Vagina (tissue), 2 donors: Measurements from ENCODE around the gene EPSTI1. TPM values are rescaled to one million over a fixed set of nuclear protein-coding genes. Genes with fewer than 3 reads are reported as not detected.

Experiments used
- DNase-seq, 2 donors: peaks; one replicate each; pipeline ENCODE4 v3.0.0-alpha.2; 2017; ENCODE audit errors: extremely low spot score in 2 of 2
- H3K27ac ChIP-seq: fragments of 200-600 bp; sonication (generic); one replicate; pipeline ENCODE4 v1.5.1; 2019
- H3K27me3 ChIP-seq: fragments of 200-600 bp; sonication (generic); one replicate; pipeline ENCODE4 v1.5.1; 2019
- H3K36me3 ChIP-seq, 2 donors: fragments of 200-600 bp; sonication (generic); one replicate each; pipeline ENCODE4 v1.5.1; 2017 to 2019
- H3K4me1 ChIP-seq: fragments of 200-600 bp; sonication (generic); one replicate; pipeline ENCODE4 v1.5.1; 2019
- H3K4me3 ChIP-seq, 2 donors: fragments of 200-600 bp; sonication (generic); 1 replicate in 1 of 2; 2 replicates in 1 of 2; pipeline ENCODE4 v1.5.1; 2016 to 2019
- H3K9me3 ChIP-seq: fragments of 200-600 bp; sonication (generic); one replicate; pipeline ENCODE4 v1.5.1; 2019
- CTCF ChIP-seq, 3 experiments: fragments of 450-650 bp in 2 of 3; fragments of 200-600 bp in 1 of 3; sonication (generic) in 1 of 3; IDR thresholded peaks; one replicate each; pipeline ENCODE4 v1.5.1; 2017 to 2019; ENCODE audit warnings: antibody characterized with exemption in 3 of 3, mild to moderate bottlenecking in 2 of 3, moderate library complexity in 2 of 3
- POLR2A ChIP-seq, 2 donors: fragments of 450-650 bp; IDR thresholded peaks; one replicate each; pipeline ENCODE4 v1.6.1; 2017; ENCODE audit warnings: antibody characterized with exemption in 2 of 2, mild to moderate bottlenecking in 2 of 2, moderate library complexity in 2 of 2
- POLR2AphosphoS5 ChIP-seq, 2 donors: sonication (generic); formaldehyde crosslinking; IDR thresholded peaks; one replicate each; pipeline ENCODE4 v1.9.0; 2017; ENCODE audit warnings: antibody characterized with exemption in 2 of 2, mild to moderate bottlenecking in 2 of 2, low read depth in 1 of 2; ENCODE audit not compliant: insufficient read depth in 1 of 2
- intact Hi-C: fragments of 100-400 bp; cut with DNase I; formaldehyde crosslinking; loops from one replicate; pipeline ENCODE4 v1.15.1; 2023
- total RNA-seq: library from RNA; depleted of rRNA; stranded (reverse); fragments of >200 nt; gene quantifications from one replicate; pipeline ENCODE4 v1.2.3, GENCODE V29; 2016

The EPSTI1 gene
- total RNA-seq, 1 donor from 2014 or later: 4.9 TPM

- intact Hi-C loops: no loop called here
- Histone ChIP-seq H3K27me3 (no peaks in the 10 kb centered on the region), H3K4me3 (no peak overlapping the region), H3K27ac (no peak overlapping the region), H3K4me1 (no peaks in the 10 kb centered on the region), H3K36me3 (no peaks in the 10 kb centered on the region), H3K9me3 (no peaks in the 10 kb centered on the region)
- TF ChIP-seq POLR2AphosphoS5 (IDR thresholded peaks at IDR 0.05; ENCODE audit: insufficient read depth in 1 of 2, low read depth in 1 of 2): no peak
- TF ChIP-seq POLR2A (IDR thresholded peaks at IDR 0.05): no peak
- no peak for TF ChIP-seq CTCF (IDR thresholded peaks at IDR 0.05)
- no peak for DNase-seq
Observed at GRCh38 chr13:42907745-42908144, 84.3 kb downstream of the EPSTI1 start.

GRCh38 chr13:42906257-42906656 is 85.8 kb downstream of the EPSTI1 start:
- H3K4me3 ChIP-seq: no peak overlapping the region
- no peak overlapping the region for H3K27ac ChIP-seq
- no peaks in the 10 kb centered on the region for H3K27me3 ChIP-seq
- no peaks in the 10 kb centered on the region for H3K36me3 ChIP-seq
- no peaks in the 10 kb centered on the region for H3K4me1 ChIP-seq
- no peak for DNase-seq
- intact Hi-C loops: no loop called here
- TF ChIP-seq POLR2A (IDR thresholded peaks at IDR 0.05) (no peak), POLR2AphosphoS5 (IDR thresholded peaks at IDR 0.05; ENCODE audit: insufficient read depth in 1 of 2, low read depth in 1 of 2) (no peak), CTCF (IDR thresholded peaks at IDR 0.05) (no peak)
- no peaks in the 10 kb centered on the region for H3K9me3 ChIP-seq

- H3K9me3 ChIP-seq: no peaks in the 10 kb centered on the region
- DNase-seq: no peak
- TF ChIP-seq POLR2AphosphoS5 (IDR thresholded peaks at IDR 0.05; ENCODE audit: insufficient read depth in 1 of 2, low read depth in 1 of 2) (no peak), POLR2A (IDR thresholded peaks at IDR 0.05) (no peak), CTCF (IDR thresholded peaks at IDR 0.05) (no peak)
- no peaks in the 10 kb centered on the region for H3K27me3 ChIP-seq
- H3K27ac ChIP-seq: no peak overlapping the region
- no peak overlapping the region for H3K4me3 ChIP-seq
- no peaks in the 10 kb centered on the region for H3K36me3 ChIP-seq
- no peaks in the 10 kb centered on the region for H3K4me1 ChIP-seq
- intact Hi-C loops: no loop called here
Observed at GRCh38 chr13:42905579-42905978, 86.5 kb downstream of the EPSTI1 start.

- Histone ChIP-seq H3K4me1 (no peaks in the 10 kb centered on the region), H3K9me3 (no peaks in the 10 kb centered on the region), H3K4me3 (no peak overlapping the region), H3K36me3 (no peaks in the 10 kb centered on the region), H3K27ac (no peak overlapping the region), H3K27me3 (no peaks in the 10 kb centered on the region)
- DNase-seq: no peak
- intact Hi-C loops: no loop called here
- no peak for TF ChIP-seq POLR2AphosphoS5 (IDR thresholded peaks at IDR 0.05; ENCODE audit: insufficient read depth in 1 of 2, low read depth in 1 of 2)
- no peak for TF ChIP-seq CTCF (IDR thresholded peaks at IDR 0.05)
- TF ChIP-seq POLR2A (IDR thresholded peaks at IDR 0.05): no peak
Observed at GRCh38 chr13:42899266-42899665, 92.8 kb downstream of the EPSTI1 start.

GRCh38 chr13:42895776-42896175 is 96.3 kb downstream of the EPSTI1 start:
- intact Hi-C loops: no loop called here
- H3K4me3 ChIP-seq: no peak overlapping the region
- no peaks in the 10 kb centered on the region for H3K9me3 ChIP-seq
- no peaks in the 10 kb centered on the region for H3K27me3 ChIP-seq
- no peak overlapping the region for H3K27ac ChIP-seq
- TF ChIP-seq POLR2A (IDR thresholded peaks at IDR 0.05): no peak
- TF ChIP-seq POLR2AphosphoS5 (IDR thresholded peaks at IDR 0.05; ENCODE audit: insufficient read depth in 1 of 2, low read depth in 1 of 2): no peak
- no peak for TF ChIP-seq CTCF (IDR thresholded peaks at IDR 0.05)
- no peaks in the 10 kb centered on the region for H3K36me3 ChIP-seq
- H3K4me1 ChIP-seq: no peaks in the 10 kb centered on the region
- DNase-seq: no peak
